Central memory CD4-positive, alpha-beta T cell (primary cell): Measurements from ENCODE around the gene NCF2.

Experiments used
- DNase-seq: peaks from one replicate; pipeline ENCODE4 v3.0.0; 2022

The NCF2 gene

GRCh38 chr1:183582021-183582713, 8.1 kb downstream of the NCF2 start:
- no peak for DNase-seq

DNA sequence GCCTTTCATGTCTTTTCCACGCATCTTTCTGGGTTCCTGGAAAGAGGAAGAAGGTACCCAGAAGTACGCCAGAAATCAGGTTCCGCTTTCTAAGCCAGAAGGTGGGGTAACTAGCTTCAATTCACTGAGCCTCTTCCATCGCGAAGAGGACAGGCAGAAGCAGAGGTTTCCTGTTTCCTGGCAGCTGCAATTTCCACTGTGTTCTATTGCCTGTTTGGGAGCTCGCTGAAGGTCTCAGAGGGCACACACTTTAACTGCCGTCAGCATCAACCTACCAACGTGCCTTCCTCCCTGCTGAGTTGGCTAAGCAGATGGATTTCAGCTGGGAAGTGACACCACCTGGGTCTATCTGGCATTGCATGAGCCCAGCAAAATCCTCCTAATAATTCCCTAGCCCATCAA, 10.0 kb downstream of the NCF2 start:
- DNase-seq, result no peak

DNA sequence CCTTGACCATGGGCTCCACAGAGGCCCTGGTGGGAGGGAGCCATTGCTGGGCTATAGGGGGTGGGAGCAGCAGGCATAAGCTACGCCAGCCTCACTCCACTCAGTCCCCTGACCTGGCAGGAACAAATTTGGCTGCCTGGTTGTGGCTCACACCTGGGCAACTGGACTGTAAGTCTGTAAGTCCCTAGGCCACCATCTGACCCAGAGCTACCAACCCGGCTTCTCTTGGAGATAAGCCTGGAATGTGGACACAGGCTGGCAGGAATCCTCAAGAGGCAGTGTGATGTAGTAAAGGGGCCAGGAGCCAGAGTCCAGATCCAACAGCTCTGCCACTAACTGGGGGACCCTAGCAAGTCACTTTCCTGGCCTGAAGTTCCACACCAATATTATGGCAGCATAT, 11.4 kb downstream of the NCF2 start:
- DNase-seq, result no peak

DNA sequence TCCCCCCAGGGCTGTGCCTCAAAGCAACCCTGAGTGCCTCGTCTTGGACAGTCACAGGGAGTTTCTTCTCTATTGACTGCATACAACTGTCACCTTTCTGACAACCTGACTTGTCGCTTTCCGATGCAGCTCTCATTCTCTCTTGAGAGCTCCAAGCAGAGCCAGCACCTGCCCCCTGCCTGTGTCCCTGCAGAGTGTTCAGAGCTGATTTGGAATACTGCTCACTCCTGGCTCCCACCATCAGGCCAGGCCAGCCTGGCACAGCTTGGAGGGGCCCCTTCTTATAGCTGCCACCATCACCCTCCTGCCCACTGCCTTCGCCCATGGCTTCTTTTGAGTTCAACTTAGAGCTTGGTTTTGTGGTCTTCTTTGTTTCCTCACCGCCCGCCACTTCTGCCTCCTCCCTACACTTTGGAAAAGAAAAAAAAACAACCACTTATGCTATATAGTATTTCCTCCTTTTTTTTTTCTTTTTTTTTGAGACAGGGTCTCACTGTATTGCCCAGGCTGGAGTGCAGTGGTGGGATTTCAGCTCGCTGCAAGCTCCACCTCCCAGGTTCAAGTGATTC, 12.3 kb downstream of the NCF2 start:
- DNase-seq, result no peak

DNA sequence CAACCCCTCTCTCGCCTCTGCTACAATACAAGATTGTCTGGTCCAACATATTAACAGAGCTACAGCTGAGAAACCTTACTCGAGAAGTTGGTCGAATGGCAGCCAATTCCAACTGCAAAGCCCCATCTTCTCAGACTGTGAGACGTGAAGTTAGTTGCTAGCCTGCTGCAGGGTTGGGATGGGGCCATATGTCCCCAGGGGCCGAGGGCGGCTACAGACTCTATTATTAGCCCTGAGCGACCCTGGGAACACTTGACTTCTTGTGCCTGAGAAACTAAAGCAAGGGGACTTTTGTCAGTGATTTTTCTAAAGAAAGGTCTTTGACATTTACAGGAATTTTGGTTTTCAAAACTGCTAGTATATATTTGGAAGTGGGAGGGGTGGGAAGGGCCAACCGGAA, 13.7 kb downstream of the NCF2 start:
- DNase-seq, result no peak

DNA sequence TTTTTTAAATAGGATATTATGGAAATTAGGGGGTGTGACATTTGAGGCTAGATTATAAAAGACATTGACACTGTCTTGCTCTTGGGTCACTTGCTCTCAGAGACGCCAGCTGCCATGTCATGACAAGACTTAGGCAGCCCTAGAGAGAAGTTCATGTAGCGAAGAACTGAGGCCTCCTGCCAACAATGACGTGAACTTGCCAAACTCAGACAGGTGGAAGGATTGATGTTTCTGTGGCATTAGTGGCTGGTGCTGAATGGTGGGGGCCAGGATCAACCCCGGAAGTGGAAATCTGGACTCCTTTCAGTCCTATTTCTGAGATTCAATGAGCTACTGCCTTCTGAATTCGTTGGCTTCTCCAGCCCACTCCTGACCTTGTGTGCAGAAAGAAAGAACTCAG, 14.7 kb downstream of the NCF2 start:
- no peak for DNase-seq

- DNase-seq, result no peak
Observed at GRCh38 chr1:183572721-183573120, 17.5 kb downstream of the NCF2 start.

DNA sequence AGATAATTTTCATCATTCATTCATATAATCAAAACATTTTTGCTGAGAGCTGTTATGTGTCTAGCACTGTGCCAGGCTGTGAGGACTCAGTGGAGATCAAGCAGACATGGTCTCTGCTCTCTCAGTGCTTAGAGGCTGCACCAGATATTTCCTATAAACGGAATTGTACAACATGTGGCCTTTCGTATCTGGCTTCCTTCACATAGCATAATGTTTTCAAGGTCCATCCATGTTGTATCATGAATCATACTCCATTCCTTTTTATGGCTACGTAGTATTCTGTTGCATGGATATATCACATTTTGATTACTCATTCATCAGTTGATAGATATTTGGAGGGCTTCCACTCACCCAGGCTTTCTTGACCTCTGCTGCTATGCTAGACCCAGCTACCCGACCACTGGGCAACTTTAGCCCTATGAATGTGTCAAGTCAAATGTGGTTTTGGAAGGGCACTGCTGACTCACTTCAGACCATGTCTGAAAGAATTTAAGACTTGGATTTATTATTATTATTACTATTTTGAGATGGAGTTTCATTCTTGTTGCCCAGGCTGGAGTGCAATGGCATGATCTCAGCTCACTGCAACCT, 18.5 kb downstream of the NCF2 start:
- DNase-seq, result no peak

- DNase-seq, result no peak
Observed at GRCh38 chr1:183570451-183570850, 19.8 kb downstream of the NCF2 start.

- no peak for DNase-seq
Observed at GRCh38 chr1:183569801-183570200, 20.5 kb downstream of the NCF2 start.

DNA sequence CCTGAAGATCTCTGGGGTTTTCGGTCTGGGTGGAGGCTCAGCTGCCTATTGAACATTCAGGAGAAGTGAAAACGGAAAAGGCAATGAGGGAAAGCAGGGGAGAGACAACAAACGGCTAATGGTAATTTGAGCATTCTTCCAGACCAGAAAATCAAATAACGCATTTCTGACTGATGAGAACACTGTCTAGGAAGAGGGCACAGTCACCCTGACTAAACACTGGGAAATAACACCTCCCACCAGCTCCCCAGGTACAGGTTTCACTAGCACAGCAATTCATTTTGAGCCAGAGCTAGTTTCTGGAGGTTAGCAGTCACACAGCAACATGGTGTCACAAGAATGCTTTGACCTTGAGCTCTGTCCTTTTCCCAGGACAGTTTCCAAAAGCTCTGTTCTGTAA, 21.1 kb downstream of the NCF2 start:
- no peak for DNase-seq

GRCh38 chr1:183568176-183569021, 21.9 kb downstream of the NCF2 start:
- DNase-seq, result no peak

- no peak for DNase-seq
Observed at GRCh38 chr1:183567584-183567983, 22.7 kb downstream of the NCF2 start.

- DNase-seq, result no peak
Observed at GRCh38 chr1:183566026-183566425, 24.2 kb downstream of the NCF2 start.

DNA sequence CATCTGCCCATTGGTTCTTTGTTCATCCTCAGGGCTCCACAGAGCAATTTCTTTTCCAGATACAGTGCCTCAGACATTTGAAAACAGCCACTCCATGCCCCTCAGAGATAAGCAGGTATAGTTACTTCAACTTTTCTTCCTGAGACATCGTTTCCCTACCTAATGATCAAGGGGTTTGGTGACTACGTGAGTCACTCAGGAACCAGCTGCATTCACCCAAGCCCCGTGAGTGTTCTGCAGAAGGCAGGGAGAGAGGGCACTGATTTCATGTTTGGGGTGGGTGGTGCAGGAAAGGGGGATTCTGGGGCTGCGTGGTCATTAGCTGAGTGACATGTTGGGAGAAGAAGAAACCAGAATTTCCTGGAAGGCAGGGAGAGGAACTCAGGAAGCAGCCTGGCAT, 25.0 kb downstream of the NCF2 start:
- no peak for DNase-seq

DNA sequence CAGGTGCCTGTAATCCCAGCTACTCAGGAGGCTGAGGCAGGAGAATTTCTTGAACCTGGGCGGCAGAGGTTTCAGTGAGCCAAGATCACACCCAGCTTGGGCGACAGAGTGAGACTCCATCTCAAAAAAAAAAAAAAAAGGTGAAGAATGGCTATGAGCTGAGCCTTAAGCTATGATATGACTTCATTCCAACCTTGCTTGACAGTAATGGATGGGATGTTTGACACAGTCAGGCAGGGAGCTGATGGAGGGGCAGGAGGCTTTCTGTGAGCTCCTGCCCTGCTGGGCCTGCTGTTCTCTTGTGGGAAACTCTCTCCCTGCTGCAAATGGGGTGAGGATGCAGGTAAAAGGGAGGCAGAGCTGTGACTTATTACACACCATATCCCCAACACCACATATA, 27.6 kb downstream of the NCF2 start:
- DNase-seq, result no peak

- no peak for DNase-seq
Observed at GRCh38 chr1:183559061-183559460, 31.2 kb downstream of the NCF2 start.

DNA sequence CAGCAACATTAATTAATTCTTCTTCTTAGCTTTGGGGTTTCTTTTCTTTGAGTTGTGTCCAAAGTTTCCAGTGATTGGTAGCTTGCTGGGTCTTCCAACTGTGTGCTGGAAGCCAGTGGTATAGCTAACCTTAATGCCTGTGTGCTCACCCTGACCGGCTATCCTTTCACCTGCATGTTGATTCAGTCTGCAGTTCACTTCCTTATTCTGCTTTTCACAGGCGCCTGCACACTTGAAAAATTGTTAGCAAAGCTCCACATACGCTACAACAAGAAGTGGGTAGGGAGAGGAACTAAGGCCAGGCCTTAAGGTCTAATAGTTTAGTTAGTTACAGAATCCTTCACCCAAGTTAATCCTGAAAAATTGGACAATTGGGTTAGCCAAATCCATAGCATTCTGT, 35.7 kb downstream of the NCF2 start:
- DNase-seq, result no peak

- DNase-seq, result no peak
Observed at GRCh38 chr1:183553764-183554163, 36.5 kb downstream of the NCF2 start.

DNA sequence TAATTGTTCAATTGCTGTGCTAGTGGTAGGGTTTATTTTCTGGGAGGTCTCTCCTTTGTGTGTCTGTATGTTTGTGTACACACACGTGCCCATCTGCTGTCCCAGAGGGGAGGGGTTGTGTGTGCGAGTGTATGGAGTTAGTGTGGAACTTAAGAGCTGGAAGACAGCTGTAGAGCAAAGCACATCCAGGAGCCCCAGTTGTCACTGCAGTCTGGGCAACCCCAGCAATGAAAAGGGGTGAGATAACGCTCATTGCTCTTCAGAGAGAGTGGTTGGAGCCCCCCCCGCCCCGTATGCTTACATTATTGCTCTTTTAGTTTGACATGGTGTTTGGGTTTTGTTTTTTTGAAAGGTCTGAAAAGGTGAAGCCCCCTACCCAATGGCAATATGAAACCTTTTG, 36.9 kb downstream of the NCF2 start:
- DNase-seq, result no peak

DNA sequence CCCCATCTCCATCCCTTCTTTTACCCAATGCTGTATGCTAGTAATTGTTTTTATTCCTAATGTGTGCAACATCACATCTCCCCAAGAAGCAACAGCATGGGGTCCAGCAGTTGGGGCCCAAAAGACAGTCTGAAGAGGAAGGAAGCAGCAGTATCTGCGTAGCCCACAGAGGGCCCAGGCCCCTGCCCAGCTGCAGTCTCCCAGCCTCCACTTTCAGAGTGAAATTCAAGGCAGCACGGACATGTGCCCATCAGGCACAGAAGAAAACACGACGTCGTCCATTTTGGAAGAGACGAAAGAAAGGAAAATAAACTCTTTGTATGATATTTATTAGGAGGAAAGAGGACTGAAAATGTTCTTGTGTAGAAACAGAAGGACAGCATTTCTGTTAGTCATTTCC, 37.4 kb downstream of the NCF2 start:
- DNase-seq, result no peak

DNA sequence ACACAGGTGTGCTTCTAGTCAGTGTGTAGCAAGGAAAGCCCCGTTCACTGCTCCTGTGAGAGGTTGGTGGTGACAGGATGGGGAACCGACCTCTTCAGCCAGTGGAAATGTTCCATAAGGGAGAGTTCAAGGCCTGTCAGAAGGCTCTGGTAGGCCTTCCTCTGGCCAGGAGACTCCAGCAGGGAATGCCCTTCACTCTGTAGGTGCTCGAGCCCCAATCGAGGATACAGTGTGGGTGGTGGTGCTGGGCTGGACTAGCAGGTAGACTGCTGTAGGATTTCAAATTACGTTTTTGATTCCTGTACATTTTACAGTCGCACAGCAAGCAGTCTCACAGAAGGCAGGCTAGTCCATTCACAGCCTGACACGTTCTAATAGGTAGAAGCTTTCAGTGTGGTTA, 37.8 kb downstream of the NCF2 start:
- no peak for DNase-seq

GRCh38 chr1:183551924-183552323, 38.3 kb downstream of the NCF2 start:
- DNase-seq, result no peak

GRCh38 chr1:183550915-183551314, 39.3 kb downstream of the NCF2 start:
- DNase-seq, result no peak
